Nephron (organoid): ENCODE results near the gene ZYG11B.
"Not testable (repeated sequence)": the region's sequence is repeated elsewhere in the genome, so short reads cannot be mapped to it uniquely, and the experiment has no call there.

Experiments used
- H3K27ac Mint-ChIP-seq, 3 experiments: 2 replicates each; pipeline ENCODE4 v1.8.0; 2020; ENCODE audit warnings: mixed read lengths in 3 of 3, mild to moderate bottlenecking in 2 of 3, moderate library complexity in 1 of 3
- H3K27me3 Mint-ChIP-seq: 2 replicates; pipeline ENCODE4 v1.8.0; 2021; ENCODE audit warnings: low read depth, mild to moderate bottlenecking, moderate library complexity, mixed read lengths
- H3K36me3 Mint-ChIP-seq: 2 replicates; pipeline ENCODE4 v1.8.0; 2020; ENCODE audit warnings: low read depth, mixed read lengths
- H3K4me1 Mint-ChIP-seq: 2 replicates; pipeline ENCODE4 v1.8.0; 2020; ENCODE audit warnings: mixed read lengths
- H3K4me3 Mint-ChIP-seq, 3 experiments: 2 replicates each; pipeline ENCODE4 v1.8.0; 2020; ENCODE audit warnings: mild to moderate bottlenecking in 3 of 3, mixed read lengths in 3 of 3, moderate library complexity in 2 of 3
- H3K9me3 Mint-ChIP-seq: 2 replicates; pipeline ENCODE4 v1.8.0; 2020; ENCODE audit warnings: mixed read lengths
- CTCF ChIP-seq, 3 experiments: fragments of 200-600 bp; sonication (generic); IDR thresholded peaks; one replicate each; pipeline ENCODE4 v1.5.0; 2021; ENCODE audit warnings: antibody characterized with exemption in 3 of 3; ENCODE audit not compliant: unreplicated experiment in 3 of 3

The ZYG11B gene

GRCh38 chr1:52706136-52706670, 20.1 kb upstream of the ZYG11B start:
- no peak for TF ChIP-seq CTCF (IDR thresholded peaks at IDR 0.05; ENCODE audit: unreplicated experiment in 3 of 3)
- peak overlapping the region in 1 of 3 experiments; percentile 9 for H3K4me3 Mint-ChIP-seq
- H3K27me3 Mint-ChIP-seq = peaks cover 7% of the 10 kb centered on the region
- H3K4me1 Mint-ChIP-seq = peaks cover 12% of the 10 kb centered on the region
- no peak overlapping the region for H3K27ac Mint-ChIP-seq
- H3K36me3 Mint-ChIP-seq = no peaks in the 10 kb centered on the region
- no peaks in the 10 kb centered on the region for H3K9me3 Mint-ChIP-seq

GRCh38 chr1:52706941-52707926, 19.0 kb upstream of the ZYG11B start:
- H3K36me3 Mint-ChIP-seq = no peaks in the 10 kb centered on the region
- TF ChIP-seq CTCF (IDR thresholded peaks at IDR 0.05; ENCODE audit: unreplicated experiment in 3 of 3) = no peak
- H3K27me3 Mint-ChIP-seq = peaks cover 7% of the 10 kb centered on the region
- peak overlapping the region in 1 of 3 experiments; percentile 5 for H3K27ac Mint-ChIP-seq
- peaks cover 12% of the 10 kb centered on the region for H3K4me1 Mint-ChIP-seq
- no peaks in the 10 kb centered on the region for H3K9me3 Mint-ChIP-seq
- no peak overlapping the region for H3K4me3 Mint-ChIP-seq

- H3K9me3 Mint-ChIP-seq = no peaks in the 10 kb centered on the region
- H3K36me3 Mint-ChIP-seq = no peaks in the 10 kb centered on the region
- H3K4me3 Mint-ChIP-seq = no peak overlapping the region
- TF ChIP-seq CTCF (IDR thresholded peaks at IDR 0.05; ENCODE audit: unreplicated experiment in 3 of 3) = no peak
- peaks cover 7% of the 10 kb centered on the region for H3K27me3 Mint-ChIP-seq
- H3K27ac Mint-ChIP-seq = peak overlapping the region in 2 of 3 experiments; percentile 37 to 75
- peaks cover 9% of the 10 kb centered on the region for H3K4me1 Mint-ChIP-seq
These were observed 18.2 kb upstream of the ZYG11B start for GRCh38 chr1:52707927-52708655.

- H3K4me3 Mint-ChIP-seq = no peak overlapping the region
- no peak overlapping the region for H3K27ac Mint-ChIP-seq
- peaks cover 5% of the 10 kb centered on the region for H3K4me1 Mint-ChIP-seq
- H3K36me3 Mint-ChIP-seq = no peaks in the 10 kb centered on the region
- H3K9me3 Mint-ChIP-seq = no peaks in the 10 kb centered on the region
- H3K27me3 Mint-ChIP-seq = peaks cover 7% of the 10 kb centered on the region
- no peak for TF ChIP-seq CTCF (IDR thresholded peaks at IDR 0.05; ENCODE audit: unreplicated experiment in 3 of 3)
These were observed 17.2 kb upstream of the ZYG11B start for GRCh38 chr1:52709016-52709415.

- Mint-ChIP-seq H3K9me3 (no peaks in the 10 kb centered on the region), H3K36me3 (no peaks in the 10 kb centered on the region), H3K4me1 (no peaks in the 10 kb centered on the region), H3K27me3 (peaks cover 6% of the 10 kb centered on the region), H3K27ac (no peak overlapping the region), H3K4me3 (no peak overlapping the region)
- TF ChIP-seq CTCF (IDR thresholded peaks at IDR 0.05; ENCODE audit: unreplicated experiment in 3 of 3) = no peak
These were observed 12.7 kb upstream of the ZYG11B start for GRCh38 chr1:52713590-52713989.

GRCh38 chr1:52715296-52715695, 11.0 kb upstream of the ZYG11B start:
- H3K27me3 Mint-ChIP-seq = peaks cover 11% of the 10 kb centered on the region
- not testable (repeated sequence) for H3K9me3 Mint-ChIP-seq, H3K4me3 Mint-ChIP-seq, H3K36me3 Mint-ChIP-seq, H3K27ac Mint-ChIP-seq, H3K4me1 Mint-ChIP-seq
